Measurements from ENCODE around the gene RALGPS2. TPM values are rescaled to one million over a fixed set of nuclear protein-coding genes. Genes with fewer than 3 reads are reported as not detected.

RALGPS2 gene
- total and polyA plus RNA-seq, 2 of the 13 experiments (the other 11 are each of a cell fraction or from before 2014, with no cell fraction given) = 15.6 to 36.0 TPM

- TF ChIP-seq ARID5B (CRISPR knock-in tag; IDR thresholded peaks at IDR 0.05) (peak; percentile 67), ZNF775 (CRISPR knock-in tag; IDR thresholded peaks at IDR 0.05; ENCODE audit: borderline replicate concordance) (no peak), HNF4G (IDR thresholded peaks at IDR 0.05; ENCODE audit: borderline replicate concordance, low read depth, low read length) (no peak), HNF4G (CRISPR knock-in tag; IDR thresholded peaks at IDR 0.05; ENCODE audit: borderline replicate concordance, low read depth) (no peak), THAP7 (CRISPR knock-in tag; IDR thresholded peaks at IDR 0.05) (no peak), FOXC1 (CRISPR knock-in tag; IDR thresholded peaks at IDR 0.05; ENCODE audit: borderline replicate concordance) (no peak), REXO4 (CRISPR knock-in tag; IDR thresholded peaks at IDR 0.05; ENCODE audit: borderline replicate concordance) (no peak), HNRNPL (IDR thresholded peaks at IDR 0.05; ENCODE audit: low read depth, low read length) (no peak), KAT2B (IDR thresholded peaks at IDR 0.05; ENCODE audit: borderline replicate concordance, low read depth, low read length) (no peak), ZNF558 (CRISPR knock-in tag; IDR thresholded peaks at IDR 0.05; ENCODE audit: borderline replicate concordance) (no peak), SRF (IDR thresholded peaks at IDR 0.05; ENCODE audit: low read depth, low read length) (peak; percentile 31; the same call in 1 of the 2 replicates), ZNF770 (CRISPR knock-in tag; IDR thresholded peaks at IDR 0.05) (no peak), JDP2 (CRISPR knock-in tag; IDR thresholded peaks at IDR 0.05; ENCODE audit: borderline replicate concordance) (no peak), CEBPG (CRISPR knock-in tag; IDR thresholded peaks at IDR 0.05) (peak; percentile 65), ZNF576 (CRISPR knock-in tag; IDR thresholded peaks at IDR 0.05) (no peak), HES4 (CRISPR knock-in tag; IDR thresholded peaks at IDR 0.05; ENCODE audit: borderline replicate concordance) (no peak), TRIM22 (IDR thresholded peaks at IDR 0.05) (no peak), AGO2 (optimal IDR thresholded peaks at IDR 0.05; ENCODE audit: low read depth, low read length) (no peak), HDAC2 (CRISPR knock-in tag; IDR thresholded peaks at IDR 0.05) (peak; percentile 17; the same call in 1 of the 2 replicates), RAD21 (CRISPR knock-in tag; IDR thresholded peaks at IDR 0.05) (no peak), ZBTB7A (CRISPR knock-in tag; IDR thresholded peaks at IDR 0.05) (0 out of 2 replicates have a peak, but pooled peaks have one; percentile 46), ASH2L (IDR thresholded peaks at IDR 0.05; ENCODE audit: insufficient read length, low read depth, low read length) (peak; percentile 31)
Observed at GRCh38 chr1:178870944-178871343, 145.9 kb downstream of the RALGPS2 start, which contains the start of gene ANGPTL1 (continued).

All from HepG2 (cell line).